GM21529 (cell line): ENCODE measurements around the gene ZNF227.
"Not testable (repeated sequence)": the region's sequence is repeated elsewhere in the genome, so short reads cannot be mapped to it uniquely, and the experiment has no call there.

ENCODE experiments used
- ATAC-seq: cut with Tn5 transposase; IDR thresholded peaks from one replicate; pipeline ENCODE4 v1.9.1; 2021; ENCODE audit not compliant: unreplicated experiment

Gene ZNF227

GRCh38 chr19:44212250-44212865 is at the start of gene ZNF227:
Gene ZNF227, plus strand, starts transcription at chr19:44212532. Its CDS starts 5,261 bp downstream, at chr19:44217793.
- peak; percentile 81 for ATAC-seq

DNA sequence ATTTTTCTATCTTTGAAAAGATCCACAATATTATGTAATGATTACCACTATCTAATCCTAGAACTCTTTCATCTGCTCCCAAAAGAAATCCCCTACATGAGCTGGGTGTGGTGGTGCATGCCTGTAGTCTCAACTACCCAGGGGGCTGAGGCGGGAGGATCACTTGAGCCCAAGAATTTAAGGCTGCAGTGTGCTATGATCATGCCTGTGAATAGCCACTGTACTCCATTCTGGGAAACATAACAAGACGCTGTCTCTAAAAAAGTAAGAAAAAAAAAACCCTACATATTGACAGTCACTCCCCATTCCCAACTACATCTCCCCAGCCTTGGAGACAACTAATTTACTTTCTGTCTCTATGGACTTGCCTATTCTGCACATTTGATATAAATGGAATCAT is 48.5 kb upstream of the ZNF227 start:
- no peak for ATAC-seq

GRCh38 chr19:44164327-44164672 is 48.0 kb upstream of the ZNF227 start:
- no peak for ATAC-seq

- ATAC-seq: peak; percentile 86
Measured at GRCh38 chr19:44164673-44165512, 47.4 kb upstream of the ZNF227 start, which contains the start of gene ZNF226. Gene ZNF226, plus strand, starts transcription at chr19:44165100. Its CDS starts 4,981 bp downstream, at chr19:44170081.

DNA sequence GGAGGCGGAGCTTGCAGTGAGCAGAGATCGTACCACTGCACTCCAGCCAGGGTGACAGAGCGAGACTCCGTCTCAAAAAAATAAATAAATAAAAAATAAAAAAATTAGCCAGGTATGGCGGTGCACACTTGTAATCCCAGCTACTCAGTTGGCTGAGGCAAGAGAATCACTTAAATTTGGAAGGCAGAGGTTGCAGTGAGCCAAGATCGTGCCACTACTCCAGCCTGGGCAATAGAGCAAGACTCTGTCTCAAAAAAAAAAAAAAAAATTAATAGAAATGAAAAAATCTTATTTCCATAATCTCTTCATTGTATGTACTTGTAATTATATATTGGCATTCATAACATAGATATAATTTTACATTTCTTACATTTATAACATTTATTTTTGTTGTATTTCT is 41.7 kb upstream of the ZNF227 start:
- ATAC-seq: not testable (repeated sequence)

DNA sequence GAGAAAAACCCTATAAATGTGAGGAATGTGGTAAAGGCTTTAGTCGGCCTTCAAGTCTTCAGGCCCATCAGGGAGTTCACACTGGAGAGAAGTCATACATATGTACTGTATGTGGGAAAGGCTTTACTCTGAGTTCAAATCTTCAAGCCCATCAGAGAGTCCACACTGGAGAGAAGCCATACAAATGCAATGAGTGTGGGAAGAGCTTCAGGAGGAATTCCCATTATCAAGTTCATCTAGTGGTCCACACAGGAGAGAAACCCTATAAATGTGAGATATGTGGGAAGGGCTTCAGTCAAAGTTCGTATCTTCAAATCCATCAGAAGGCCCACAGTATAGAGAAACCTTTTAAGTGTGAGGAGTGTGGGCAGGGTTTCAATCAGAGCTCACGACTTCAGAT is 35.7 kb upstream of the ZNF227 start:
- no peak for ATAC-seq

GRCh38 chr19:44180968-44181367 is 31.4 kb upstream of the ZNF227 start:
- ATAC-seq: no peak

DNA sequence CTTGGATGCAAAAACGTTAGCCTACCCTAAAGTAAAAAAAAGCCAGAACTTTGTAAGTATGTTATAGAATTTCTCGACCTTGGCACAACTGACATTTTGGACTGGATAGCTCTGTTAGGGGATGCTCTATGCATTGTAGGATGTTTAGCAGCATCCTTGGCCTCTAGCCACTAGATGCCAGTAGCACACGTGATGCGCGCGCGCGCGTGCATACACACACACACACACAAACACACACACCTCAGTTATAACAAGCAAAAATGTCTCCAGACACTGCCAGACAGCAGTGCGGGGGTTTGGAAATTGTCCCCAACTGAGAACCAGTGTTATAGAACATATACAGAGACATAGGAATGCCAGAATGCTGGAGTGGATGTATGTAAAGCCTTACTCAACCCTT is 30.2 kb upstream of the ZNF227 start:
- ATAC-seq: no peak

GRCh38 chr19:44190020-44190419 is 22.3 kb upstream of the ZNF227 start:
- ATAC-seq: no peak

DNA sequence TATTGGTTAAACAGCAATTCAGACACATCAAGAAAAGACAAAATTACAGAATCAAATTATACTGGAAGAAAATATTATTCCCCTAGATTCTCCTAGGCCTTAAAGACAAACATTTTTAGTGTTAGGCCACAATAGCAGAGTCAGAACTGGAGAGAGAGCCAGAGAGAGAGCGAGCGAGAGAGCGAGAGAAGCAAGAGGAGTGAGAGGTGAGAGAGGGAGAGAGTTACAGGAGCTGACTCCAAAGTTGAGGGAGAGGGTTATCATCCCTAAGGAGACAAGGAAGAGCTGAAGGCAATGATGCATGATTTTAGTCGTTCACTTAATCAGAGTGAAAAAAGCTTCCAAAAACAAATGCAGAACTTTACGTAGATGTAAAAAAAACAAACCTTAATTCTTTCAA is 20.2 kb upstream of the ZNF227 start:
- no peak for ATAC-seq

- no peak for ATAC-seq
Measured at GRCh38 chr19:44196772-44197171, 15.6 kb upstream of the ZNF227 start.

GRCh38 chr19:44202470-44202869 is 9.9 kb upstream of the ZNF227 start:
- ATAC-seq: no peak

DNA sequence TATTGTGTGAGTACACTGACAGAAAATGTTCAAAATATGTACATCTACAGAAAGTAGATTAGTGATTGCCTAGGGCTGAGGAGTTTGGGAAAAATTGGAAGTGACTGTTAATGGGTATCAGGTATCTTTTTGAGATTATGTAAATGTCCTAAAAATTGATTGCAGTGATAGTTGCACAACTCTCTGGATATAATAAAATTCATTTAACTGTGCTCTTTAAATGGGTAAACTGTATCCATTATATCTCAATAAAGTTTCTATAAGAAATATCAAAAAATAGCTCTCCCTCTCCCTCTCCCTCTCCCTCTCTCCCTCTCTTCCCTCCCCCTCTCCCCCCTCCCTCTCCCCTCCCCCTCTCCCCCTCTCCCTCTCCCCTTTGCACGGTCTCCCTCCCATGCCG is 9.4 kb upstream of the ZNF227 start:
- ATAC-seq: no peak

DNA sequence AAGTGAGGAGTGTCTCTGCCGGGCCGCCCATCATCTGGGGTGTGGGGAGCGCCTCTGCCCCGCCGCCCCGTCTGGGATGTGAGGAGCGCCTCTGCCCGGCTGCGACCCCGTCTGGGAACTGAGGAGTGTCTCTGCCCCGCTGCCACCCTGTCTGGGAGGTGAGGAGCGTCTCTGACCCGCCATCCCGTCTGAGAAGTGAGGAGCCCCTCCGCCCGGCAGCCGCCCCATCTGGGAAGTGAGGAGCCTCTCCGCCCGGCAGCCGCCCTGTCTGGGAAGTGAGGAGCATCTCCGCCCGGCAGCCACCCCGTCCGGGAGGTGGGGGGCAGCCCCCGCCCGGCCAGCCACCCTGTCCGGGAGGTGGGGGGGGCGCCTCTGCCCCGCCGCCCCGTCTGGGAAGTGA is 8.5 kb upstream of the ZNF227 start:
- not testable (repeated sequence) for ATAC-seq

GRCh38 chr19:44204772-44205171 is 7.6 kb upstream of the ZNF227 start:
- no peak for ATAC-seq

GRCh38 chr19:44207126-44207803 is 5.1 kb upstream of the ZNF227 start:
- peak; percentile 91 for ATAC-seq

GRCh38 chr19:44212866-44213346 is 574 bp downstream of the ZNF227 start:
- ATAC-seq: peak; percentile 23

- not testable (repeated sequence) for ATAC-seq
Measured at GRCh38 chr19:44219926-44220325, 7.6 kb downstream of the ZNF227 start.

- not testable (repeated sequence) for ATAC-seq
Measured at GRCh38 chr19:44220761-44221160, 8.4 kb downstream of the ZNF227 start.

DNA sequence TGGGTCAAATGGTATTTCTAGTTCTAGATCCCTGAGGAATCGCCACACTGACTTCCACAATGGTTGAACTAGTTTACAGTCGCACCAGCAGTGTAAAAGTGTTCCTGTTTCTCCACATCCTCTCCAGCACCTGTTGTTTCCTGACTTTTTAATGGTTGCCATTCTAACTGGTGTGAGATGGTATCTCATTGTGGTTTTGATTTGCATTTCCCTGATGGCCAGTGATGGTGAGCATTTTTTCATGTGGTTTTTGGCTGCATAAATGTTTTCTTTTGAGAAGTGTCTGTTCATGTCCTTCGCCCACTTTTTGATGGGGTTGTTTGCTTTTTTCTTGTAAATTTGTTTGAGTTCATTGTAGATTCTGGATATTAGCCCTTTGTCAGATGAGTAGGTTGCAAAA is 9.0 kb downstream of the ZNF227 start:
- ATAC-seq: not testable (repeated sequence)

DNA sequence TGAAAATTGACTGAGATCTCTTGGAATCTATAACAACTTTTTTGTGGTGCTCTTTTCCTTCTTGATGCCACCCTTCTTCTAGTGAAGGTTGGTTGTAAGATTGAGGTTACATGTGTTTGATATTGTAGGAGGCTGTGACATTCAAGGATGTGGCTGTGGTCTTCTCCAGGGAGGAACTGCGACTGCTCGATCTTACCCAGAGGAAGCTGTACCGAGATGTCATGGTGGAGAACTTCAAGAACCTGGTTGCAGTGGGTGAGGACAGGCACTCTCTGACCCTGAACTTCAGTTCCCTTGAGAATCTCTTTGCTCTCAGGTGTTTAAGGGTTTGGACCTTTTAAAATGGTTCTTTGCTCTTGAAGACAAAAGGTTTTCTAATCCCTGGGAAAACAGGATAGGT is 16.0 kb downstream of the ZNF227 start:
- ATAC-seq: no peak

DNA sequence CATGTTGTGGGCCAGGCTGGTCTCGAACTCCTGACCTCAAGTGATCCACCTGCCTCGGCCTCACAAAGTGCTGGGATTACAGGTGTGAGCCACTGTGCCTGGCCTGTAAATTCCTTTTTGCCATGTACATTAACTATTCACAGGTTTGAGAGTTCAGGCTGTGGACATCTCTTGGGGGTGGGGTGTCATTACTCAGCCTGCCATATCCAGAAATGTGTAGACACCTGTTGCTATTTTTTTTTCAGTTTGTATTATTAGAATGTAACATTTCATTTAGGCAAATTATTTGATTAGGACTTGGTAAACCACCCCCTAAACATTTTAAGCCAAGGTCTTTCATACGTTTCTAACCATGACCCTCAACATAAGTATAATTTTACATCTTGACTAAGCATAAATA is 20.5 kb downstream of the ZNF227 start:
- no peak for ATAC-seq
